ENCODE results near the gene RPL3.

RPL3 gene

DNA sequence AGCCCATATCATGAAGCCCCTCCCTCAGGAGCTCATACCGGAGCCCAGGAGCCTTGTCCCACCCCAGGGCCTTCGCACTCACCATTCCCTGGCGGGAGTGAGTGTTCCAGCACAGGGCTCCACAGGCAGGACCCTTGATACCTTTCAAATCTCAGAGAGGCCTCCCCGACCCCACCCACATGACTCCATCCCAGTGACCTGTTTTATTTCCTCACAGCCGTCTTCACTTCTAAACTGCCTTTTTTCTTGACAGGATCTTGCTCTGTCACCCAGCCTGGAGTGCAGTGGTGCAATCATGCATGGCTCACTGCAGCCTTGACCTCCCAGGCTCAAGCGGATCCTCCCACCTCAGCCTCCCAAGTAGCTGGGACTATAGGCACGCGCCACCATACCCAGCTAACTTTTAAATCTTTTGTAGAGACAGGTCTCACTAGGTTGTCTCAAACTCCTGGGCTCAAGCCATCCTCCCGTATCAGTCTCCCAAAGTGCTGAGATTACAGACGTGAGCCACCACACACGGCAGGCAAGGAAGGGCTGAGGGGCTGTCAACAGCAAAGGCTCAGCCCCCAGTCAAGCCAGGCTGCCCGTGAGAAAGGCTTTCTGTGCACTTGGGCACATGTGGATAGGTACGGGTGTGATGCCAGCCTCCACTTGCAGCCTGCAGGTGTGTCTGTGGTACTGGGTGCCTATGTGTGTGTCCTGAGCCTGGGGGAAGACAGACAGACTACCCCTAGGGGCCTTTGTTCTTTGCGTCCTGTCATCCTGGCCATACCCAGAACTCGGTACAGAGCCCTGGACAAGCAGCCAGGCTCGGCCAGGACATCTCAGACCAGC, 9.3 kb downstream of the RPL3 start:
- in situ Hi-C loops (cut with HindIII; ENCODE audit: low sequenced_read_pairs) = no loop called here
- H3K4me3 ChIP-seq (ENCODE audit: low read depth, low read length) = no peak overlapping the region
- no peak for DNase-seq (ENCODE audit: low read depth)
- TF ChIP-seq, protein P1, sequence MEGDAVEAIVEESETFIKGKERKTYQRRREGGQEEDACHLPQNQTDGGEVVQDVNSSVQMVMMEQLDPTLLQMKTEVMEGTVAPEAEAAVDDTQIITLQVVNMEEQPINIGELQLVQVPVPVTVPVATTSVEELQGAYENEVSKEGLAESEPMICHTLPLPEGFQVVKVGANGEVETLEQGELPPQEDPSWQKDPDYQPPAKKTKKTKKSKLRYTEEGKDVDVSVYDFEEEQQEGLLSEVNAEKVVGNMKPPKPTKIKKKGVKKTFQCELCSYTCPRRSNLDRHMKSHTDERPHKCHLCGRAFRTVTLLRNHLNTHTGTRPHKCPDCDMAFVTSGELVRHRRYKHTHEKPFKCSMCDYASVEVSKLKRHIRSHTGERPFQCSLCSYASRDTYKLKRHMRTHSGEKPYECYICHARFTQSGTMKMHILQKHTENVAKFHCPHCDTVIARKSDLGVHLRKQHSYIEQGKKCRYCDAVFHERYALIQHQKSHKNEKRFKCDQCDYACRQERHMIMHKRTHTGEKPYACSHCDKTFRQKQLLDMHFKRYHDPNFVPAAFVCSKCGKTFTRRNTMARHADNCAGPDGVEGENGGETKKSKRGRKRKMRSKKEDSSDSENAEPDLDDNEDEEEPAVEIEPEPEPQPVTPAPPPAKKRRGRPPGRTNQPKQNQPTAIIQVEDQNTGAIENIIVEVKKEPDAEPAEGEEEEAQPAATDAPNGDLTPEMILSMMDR (IDR thresholded peaks at IDR 0.05; ENCODE audit: low read depth, low read length, missing control alignments) = no peak

DNA sequence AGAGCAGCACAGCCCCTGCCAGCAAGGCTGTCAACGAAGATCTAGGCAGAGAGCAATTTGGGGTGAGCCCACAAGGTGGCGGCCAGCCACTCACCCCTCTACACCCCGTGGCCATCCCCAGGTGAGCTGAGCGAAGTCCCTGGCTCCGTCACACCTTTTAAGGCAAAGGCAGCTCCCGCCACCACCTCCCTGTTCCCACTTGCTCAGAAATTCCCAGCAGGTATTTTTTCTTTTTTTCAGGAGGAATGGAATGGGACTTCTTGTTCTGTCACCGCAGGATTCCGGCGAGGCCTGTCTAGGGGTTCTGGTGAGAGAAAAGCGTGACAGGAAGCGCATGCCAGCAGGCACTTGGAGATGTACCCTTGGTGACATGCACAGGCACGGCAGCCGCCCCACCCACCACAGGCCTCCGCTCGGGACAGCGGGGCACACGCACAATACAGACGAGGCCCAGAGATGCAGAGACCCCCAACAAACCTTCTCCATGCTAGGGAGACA, 10.0 kb downstream of the RPL3 start:
- in situ Hi-C loops (cut with HindIII; ENCODE audit: low sequenced_read_pairs) = no loop called here
- no peak for DNase-seq (ENCODE audit: low read depth)
- no peak overlapping the region for H3K4me3 ChIP-seq (ENCODE audit: low read depth, low read length)
- TF ChIP-seq, protein P1 (IDR thresholded peaks at IDR 0.05; ENCODE audit: low read depth, low read length, missing control alignments) = peak; percentile 32

DNA sequence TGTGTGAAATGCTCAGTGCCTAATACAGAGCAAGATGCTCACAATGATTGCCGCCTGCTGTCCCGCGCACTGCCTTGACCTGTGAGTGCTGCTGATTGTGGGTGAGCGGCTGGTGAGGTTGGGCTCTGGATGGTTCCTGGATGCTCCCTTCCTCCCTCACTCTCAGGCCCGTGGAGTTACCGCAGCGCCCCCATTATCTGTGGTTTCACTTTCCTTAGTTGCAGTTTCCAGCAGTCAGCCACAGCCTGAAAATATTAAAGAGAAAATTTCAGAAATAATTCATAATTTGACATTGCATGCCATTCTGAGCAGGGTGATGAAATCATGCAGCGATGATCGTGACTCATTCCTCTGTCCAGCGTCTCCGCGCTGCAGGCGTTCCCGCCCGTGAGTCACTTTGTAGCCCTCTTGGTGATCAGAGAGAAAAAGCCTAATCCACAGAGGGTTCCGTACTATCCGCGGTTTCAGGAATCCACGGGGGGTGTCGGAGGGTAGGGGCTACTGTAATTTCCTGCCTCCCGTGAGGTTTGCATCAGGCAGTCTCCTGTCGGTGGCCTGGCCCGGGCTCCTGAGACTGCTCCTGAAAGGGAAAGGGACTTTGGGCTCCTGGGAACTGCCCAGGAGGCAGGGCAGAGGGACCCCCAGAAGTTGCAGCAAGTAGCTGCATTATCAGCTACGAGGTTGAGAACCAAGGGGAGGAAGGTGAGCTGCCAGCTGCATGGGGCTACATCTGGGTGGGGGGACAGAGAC, 10.6 kb downstream of the RPL3 start:
- DNase-seq (ENCODE audit: low read depth) = peak; percentile 95
- peak overlapping the region; percentile 9 for H3K4me3 ChIP-seq (ENCODE audit: low read depth, low read length)
- in situ Hi-C loops (cut with HindIII; ENCODE audit: low sequenced_read_pairs) = no loop called here
- TF ChIP-seq, protein P1 (IDR thresholded peaks at IDR 0.05; ENCODE audit: low read depth, low read length, missing control alignments) = peak; percentile 10

DNA sequence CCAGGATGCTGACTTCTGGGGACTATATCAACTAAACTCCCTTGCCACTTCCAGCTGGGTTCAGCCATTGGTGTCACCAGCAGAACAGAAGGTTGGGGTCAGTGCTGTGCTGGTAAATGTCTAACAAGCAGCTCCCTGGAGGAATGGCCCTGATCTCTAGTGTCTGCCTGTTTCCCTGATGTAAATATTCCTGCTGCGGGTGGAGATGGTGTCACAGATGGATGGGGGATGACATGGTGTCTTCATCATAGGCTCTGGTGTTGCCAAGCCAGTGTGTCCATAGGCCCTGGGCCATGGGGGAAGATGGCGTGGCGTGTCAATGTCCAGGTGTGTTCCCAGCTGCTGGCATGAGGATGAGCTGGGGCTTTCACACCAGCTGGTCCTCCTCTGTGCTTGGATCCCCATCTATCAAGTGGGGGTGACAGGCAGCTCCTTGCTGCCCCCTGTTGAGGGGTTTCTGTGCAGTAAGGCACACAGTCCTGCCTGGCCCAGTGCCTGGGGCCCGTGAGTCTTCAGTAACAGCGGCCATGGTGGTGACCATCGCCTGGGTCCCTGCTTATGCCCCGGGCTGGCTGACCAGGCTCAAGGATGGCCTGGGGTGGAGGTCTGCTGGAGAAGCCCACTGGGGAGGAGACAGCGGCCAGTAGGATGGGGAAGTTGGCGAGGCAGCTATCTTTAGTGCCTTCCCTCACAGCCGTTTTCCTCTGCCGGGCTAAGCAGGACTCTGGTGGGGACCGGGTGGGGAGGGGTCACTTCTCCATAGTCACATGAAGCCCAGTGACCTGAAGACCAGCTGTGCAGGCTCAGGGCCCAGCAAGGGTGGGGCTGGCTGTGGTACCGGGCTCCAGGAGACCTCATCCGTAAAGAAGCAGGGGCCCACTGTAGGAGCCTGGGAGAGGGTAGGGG, 12.7 kb downstream of the RPL3 start:
- TF ChIP-seq, protein P1 (IDR thresholded peaks at IDR 0.05; ENCODE audit: low read depth, low read length, missing control alignments) = peak; percentile 22
- in situ Hi-C loops (cut with HindIII; ENCODE audit: low sequenced_read_pairs) = no loop called here
- no peak overlapping the region for H3K4me3 ChIP-seq (ENCODE audit: low read depth, low read length)
- no peak for DNase-seq (ENCODE audit: low read depth)

DNA sequence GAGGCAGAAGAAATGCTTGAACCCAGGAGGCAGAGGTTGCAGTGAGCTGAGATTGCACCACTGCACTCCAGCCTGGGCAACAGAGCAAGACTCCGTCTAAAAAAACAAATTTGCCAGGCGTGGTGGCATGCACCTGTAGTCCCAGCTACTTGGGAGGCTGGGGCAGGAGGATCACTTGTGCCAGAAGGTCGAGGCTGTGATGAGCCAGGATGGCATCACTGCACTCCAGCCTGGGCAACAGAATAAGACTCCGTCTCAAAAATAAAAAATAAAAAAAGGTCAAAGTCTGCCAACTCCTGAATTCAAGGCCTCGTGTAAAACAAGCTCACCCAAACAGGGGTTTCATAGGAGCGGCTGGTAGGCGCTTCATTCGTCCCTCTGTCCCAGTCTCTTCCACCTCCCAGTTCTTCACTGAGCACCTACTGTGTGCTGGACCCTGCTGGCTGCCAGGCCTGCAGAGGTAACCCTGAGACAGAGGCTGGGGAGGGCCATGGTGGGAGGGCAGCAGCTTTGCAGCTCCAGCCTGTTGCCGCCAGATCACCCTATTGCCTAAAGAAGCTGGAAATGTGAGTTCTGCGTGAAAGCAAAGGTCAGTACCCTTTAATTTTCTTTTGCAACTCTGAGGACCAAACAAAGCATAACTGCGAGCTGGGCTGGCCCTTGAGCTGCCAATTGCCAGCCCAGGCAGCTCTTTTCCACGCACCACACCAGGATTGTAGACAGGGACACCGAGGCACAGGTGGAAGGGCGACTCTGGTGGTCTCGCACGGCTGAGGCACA, 15.3 kb downstream of the RPL3 start:
- TF ChIP-seq, protein P1 (IDR thresholded peaks at IDR 0.05; ENCODE audit: low read depth, low read length, missing control alignments) = no peak
- in situ Hi-C loops (cut with HindIII; ENCODE audit: low sequenced_read_pairs) = no loop called here
- no peak overlapping the region for H3K4me3 ChIP-seq (ENCODE audit: low read depth, low read length)
- DNase-seq (ENCODE audit: low read depth) = no peak

All from astrocyte of the cerebellum (primary cell).